Panc1 (cell line): Measurements from ENCODE around the gene EXOC5.

Source experiments
- CTCF ChIP-seq: fragments of 450-650 bp; IDR thresholded peaks from 2 replicates; pipeline ENCODE4 v1.5.1; 2017; ENCODE audit warnings: mild to moderate bottlenecking
- POLR2AphosphoS5 ChIP-seq: IDR thresholded peaks from 2 replicates; pipeline ENCODE4 v1.6.1; 2012; ENCODE audit warnings: mild to moderate bottlenecking, low read depth, low read length, moderate library complexity
- REST ChIP-seq, 2 experiments: IDR thresholded peaks; 2 replicates each; pipeline ENCODE4 v1.6.1; 2011 to 2012; ENCODE audit warnings: low read depth in 2 of 2, control low read depth in 1 of 2, low read length in 1 of 2, mild to moderate bottlenecking in 1 of 2, moderate library complexity in 1 of 2; ENCODE audit not compliant: insufficient read depth in 1 of 2
- TCF7L2 ChIP-seq: IDR thresholded peaks from 2 replicates; pipeline ENCODE4 v1.6.1; 2011; ENCODE audit warnings: mild to moderate bottlenecking, low read depth, low read length, inconsistent platforms

- TF ChIP-seq CTCF, result no peak
- TF ChIP-seq TCF7L2, result no peak
- no peak for TF ChIP-seq REST (IDR thresholded peaks at IDR 0.05; ENCODE audit: insufficient read depth in 1 of 2, low read depth in 2 of 2, low read length in 1 of 2)
- no peak for TF ChIP-seq POLR2AphosphoS5
These were observed 107.0 kb downstream of the EXOC5 start for GRCh38 chr14:57161583-57162234.
